Fibroblast of peridontal ligament (primary cell): ENCODE data around the gene SSTR5.

Experiments
- DNase-seq: peaks from one replicate; pipeline ENCODE4 v3.0.0-alpha.2; 2010; ENCODE audit errors: extremely low read depth

The SSTR5 gene

DNA sequence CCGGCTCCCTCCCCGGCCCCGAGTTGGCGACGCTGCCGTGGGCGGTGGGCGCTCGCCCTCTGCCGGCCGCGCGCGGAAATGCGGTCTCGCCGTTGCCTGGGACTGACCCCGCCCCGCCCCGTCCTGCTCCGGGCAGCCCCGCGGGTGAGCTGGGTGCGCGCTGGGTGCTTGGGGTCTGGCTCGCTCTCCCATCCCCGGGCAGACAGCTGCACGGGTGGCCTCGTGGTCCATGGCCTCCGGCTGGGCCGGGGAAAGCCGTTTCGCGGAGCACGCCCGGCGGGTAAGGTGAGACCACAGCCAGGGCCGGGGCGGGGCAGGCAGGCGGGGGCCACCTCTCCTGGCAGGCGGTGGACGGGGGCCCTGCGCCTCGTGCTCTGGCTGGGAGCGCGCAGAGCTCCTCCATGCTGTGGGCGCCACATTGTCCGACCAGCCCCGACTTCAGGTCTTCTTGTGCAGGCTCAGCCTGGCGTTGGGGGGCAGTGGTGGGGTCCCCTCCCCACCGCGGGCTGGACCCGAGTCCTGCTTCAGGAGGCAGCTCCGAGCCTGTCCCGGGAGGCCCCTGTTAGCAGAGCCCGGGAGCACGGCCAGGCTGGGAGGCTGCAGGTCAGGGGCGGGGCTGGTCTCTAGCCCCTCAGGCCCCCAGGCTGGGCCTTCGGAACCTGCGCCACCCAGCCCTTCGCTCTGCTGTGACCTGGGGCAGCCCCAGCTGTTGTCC lies 30.5 kb downstream of the SSTR5 start:
- no peak for DNase-seq

DNA sequence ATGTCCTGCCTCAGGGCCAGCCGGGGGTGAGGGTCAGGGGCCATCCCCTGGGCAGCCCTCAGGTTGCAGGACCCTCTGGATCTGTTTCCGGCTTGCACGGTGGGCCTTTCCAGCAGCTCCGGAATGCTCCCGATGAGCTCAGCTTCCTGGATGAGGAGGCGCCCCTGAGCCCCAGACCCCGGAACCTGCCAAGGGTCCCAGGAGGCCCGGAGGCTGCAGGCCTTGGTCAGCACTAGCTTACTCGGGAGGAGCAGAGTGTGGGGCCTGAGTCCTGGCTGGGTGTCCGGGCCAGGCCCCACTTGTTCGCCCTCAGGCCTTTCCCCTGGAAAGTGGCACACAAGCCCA lies 31.1 kb downstream of the SSTR5 start:
- DNase-seq, result no peak

DNA sequence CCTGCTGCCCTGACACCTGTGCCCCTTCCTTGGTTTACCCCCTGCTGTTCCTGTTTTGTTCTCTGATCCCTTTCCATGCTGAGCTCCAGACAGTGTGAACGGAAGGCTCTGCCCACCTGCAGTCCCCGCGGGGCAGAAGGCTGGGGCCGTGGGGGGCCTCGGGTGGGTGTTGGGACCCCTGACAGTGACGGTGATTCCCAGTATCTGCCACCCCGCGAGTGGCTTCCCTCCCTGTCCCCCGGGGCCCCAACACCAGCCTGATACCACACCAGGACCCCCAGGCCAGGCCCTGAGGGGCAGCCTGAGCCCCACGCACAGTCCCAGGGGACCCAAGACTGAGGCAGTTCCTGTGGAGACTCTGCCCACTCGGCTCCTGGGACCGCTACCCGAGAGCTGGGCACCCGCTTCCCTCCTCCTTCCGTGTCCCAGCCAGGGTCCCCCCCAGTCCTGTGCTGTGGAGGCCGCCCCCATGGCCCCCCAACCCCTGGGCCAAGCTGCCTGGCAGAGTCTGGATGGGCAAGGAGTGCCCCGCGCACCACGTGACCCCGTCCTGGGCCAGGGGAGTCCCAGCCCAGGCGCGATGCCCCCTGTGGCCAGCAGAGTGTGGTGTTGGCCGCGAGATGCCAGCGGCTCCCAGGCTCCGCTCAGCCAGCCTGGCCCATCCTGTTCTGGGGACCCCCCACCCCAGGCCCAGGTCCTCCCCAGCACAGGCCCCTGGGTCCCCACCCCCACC lies 33.5 kb downstream of the SSTR5 start:
- peak; percentile 23 for DNase-seq

DNA sequence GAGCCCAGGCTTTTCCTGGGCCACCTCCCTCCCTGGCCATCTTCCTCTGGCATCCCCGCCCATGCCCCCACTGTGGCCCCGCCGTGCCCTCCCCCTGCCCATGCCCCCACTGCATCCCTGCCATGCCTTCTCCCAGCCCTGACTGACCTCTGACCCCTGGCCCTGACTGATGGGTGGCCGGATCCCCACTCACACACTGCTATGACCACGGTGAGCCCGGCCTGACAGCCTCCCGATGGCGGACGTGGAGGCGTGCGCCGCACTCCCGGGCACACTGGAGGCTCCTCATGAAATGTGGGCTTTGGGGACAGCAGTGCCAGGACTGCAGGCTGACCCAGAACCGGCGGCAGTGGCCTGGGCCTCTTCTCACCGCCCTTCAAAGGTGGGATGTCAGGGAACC lies 34.1 kb downstream of the SSTR5 start:
- no peak for DNase-seq

DNA sequence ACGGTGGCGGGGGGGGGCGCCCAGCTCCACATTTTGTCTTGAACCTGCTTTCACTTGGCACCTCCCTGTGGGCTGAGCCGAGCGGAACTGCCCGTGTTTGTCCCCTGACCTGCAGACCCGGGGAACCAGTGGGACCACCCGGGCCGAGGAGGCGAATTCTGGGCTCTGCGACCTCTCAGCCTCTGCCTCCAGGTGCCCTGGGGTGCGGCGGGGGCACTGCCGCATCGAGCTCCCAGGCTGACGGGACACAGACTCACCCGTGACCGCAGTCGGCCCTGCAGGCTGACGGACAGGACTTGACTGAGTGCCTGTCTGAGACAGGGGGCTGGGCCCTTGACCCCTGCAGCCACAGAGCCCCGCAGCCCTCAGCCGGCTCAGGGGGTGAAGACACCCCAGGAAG lies 34.6 kb downstream of the SSTR5 start:
- no peak for DNase-seq

DNA sequence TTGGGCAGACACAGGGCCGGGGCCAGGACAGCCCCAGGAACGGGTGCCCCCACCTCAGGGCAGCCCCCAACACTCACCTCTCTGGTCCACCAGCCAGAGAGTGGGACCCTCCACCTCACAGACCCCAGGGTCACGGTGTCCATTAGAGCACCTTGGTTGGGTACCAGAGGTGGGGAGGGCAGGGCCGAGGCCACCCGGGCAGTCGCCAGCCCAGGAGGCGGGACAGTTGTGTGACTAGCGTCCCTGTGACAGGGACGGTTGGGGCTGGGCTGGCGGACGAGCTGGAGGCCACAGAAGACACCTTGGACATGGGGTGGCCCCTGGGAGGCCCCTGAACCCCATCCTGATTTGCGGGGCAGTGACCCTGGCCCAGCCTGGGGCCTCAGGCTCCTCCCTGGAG lies 35.2 kb downstream of the SSTR5 start:
- no peak for DNase-seq

DNA sequence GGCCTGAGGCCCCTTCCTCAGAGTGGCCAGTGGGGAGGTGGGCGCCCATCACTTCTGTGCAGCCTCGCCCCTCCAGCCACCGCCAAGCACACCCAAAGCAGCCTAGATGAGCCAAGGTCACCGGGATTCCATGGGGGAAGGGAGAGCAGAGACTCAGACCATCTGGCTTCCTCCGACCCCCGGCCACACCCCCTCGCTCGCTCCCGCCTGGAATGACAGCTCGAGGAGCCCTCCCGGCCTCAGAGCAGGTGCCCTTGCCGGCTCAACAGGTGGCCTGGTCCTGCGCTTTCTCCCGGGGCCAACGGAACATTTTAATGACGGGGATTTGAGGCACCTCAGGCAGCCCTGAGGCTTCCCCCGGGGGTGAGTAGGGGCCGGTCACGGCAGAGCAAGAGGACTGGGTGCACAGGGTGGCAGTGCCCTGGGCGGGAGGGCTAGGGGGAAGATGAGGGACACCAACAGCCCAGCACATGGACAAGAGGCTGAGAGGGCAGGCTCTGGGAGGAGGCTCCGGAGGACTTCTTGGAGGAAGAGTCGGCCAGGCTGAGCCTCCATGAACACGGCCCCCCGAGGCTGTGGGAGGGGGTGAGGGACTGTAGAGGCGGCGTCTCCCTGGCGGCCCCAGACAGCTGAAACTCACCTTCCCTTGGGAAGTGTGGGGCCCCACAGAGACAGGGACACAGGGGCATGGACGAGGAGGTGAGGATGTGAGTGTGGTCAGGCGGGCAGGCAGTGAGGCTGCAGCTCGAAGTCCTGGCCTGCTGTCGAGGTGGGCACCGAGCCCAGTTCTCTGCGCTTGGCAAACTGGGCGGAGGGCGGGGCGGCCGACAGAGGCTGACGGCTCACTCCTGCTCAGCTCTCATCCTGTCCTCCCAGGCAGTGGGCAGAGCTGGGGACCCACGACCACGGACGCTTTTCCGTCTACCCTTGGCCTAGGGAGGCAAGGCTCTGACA lies 36.0 kb downstream of the SSTR5 start:
- DNase-seq, result peak; percentile 22

DNA sequence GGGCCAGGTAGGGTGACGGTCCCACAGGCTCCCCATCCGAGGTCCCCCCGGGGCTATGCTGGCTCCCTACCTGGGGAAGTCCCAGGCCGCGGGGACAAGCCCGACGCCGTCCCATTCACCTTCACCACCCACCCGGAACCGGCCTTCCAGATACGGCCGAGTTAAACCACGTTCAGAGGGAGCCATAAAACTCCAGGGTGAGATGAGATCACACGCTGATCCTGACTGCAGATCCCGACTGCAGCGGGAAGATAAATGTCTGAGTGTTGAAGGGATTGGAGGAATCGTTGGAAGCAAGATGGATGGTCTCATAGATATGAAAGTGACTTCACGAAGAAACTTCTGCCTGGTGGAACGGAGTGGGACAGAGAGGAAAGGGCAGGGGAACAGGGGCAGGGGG lies 37.1 kb downstream of the SSTR5 start:
- no peak for DNase-seq

DNA sequence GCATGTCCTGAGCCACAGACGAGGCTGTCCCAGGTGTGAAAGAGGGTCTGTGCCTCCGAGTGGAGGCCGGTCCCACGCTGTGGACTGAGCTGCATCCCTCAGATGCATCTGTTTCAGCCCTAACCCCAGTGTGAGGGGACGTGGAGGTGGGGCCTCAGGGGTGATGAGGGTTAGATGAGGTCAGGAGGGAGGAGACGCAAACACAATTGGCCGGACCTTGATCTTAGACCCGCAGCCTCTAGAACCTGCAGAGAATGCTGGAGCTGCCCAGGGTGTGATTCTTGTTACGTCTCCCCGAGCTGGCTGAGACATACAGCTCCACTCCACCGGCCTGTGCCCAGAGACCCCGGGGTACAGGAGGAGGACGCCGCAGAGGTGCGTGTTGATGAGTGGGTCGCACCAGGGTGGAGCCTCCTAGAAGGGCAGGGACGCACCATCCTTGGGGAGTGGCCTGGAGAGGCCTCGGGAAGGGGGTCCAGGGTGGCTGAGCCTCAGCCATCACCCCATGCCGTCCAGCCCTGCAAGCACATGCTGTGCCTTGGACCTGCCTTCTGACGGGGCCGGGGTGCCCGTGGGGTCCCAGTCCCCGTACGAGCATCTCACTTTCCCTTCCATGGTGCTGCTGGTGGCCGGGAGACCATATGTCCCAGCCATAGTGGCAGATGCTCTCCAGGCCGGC lies 40.1 kb downstream of the SSTR5 start:
- DNase-seq, result no peak

DNA sequence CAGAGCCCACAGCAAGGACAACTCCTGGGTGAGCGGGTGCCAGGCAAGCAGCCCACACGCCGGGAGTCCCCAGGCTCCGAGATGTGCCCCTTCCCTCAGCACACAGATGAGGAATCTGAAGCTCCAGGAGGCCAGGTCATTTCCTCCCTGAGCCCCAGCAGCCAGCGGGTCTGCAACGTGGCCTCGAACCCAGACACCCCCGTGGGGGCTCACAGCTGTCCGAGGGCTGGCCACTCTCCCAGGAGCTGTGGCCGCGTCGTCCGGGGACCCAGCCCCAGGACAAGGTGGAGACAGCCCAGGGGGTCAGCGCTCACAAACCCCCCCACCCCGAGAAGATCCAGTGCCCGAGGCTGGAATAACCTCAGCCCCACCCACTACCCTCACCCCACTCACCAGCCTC lies 40.9 kb downstream of the SSTR5 start:
- DNase-seq, result no peak

DNA sequence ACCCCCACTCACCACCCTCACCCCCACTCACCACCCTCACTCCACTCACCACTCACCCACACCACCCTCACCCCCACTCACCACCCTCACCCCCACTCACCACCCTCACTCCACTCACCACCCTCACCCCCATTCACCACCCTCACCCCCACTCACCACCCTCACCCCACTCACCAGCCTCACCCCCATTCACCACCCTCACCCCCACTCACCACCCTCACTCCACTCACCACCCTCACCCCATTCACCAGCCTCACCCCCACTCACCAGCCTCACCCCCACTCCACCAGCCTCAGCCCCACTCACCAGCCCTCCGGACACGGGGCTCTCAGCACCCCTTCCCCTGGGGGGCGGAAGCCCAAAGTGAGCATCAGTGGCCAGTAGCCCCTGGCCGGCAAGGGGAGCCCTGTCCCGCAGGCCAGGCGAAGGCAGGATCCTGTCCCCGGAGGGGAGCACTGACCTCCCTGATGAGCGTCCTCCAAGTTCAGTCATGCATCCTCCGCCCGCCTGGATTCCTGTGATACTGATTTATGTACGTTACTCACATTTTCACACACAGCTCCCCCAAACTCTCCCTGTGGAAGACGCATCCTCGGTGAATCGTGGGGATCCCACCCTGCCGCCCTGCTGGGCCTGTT lies 41.5 kb downstream of the SSTR5 start:
- DNase-seq, result no peak

DNA sequence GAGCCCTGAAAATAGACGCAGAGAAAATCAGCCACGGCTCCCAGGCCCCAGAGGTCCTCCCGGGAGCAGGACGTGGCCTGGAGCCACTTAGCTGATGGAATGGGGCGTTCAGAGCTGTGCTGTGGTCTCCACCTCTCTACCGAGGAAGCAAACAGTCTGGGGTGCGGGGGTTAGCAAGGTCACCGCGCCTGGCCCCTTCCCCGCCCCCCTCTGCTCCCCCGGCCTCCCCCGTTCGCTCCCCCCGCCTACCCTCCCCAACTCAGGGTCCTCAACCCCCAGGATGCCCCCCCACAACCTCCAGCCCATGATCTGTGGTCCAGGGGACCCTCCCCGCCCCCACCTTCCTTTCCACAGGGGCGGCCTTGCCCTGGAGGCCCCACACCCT lies 44.1 kb downstream of the SSTR5 start:
- no peak for DNase-seq

DNA sequence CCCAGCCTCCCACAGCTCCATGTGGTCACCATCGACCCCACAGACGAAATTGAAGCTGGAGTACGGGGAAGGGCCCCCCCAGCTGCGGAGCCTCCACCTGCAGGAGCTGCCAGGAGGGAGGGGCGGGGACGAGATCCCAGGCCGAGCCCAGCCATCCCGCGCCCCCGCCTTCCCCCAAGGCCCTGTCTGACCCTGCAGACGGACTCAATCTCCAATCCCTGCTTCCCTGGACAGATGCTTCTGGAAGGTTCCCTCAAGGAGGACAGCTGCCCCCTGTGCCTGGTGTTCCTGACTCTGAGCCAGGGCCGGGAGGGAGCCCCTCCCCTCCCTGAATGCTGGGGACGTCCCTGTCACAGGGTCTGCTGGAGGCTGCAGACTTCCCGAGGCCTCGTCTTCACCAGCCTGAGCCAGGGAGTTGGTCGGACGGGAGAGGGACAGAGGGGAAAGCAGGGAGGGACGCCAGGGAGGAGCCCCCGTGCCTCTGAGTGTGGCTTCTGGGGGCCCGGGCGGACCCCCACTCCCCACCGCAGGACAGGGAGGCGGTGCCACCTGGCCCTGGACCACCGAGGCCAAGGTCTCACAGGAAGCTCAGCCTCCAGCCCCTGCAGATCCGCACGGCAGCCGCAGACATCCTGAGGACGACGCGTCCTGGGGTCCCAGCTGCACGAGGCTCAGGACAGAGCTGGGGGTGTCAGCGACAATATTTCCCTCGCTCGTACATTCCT lies 44.8 kb downstream of the SSTR5 start:
- no peak for DNase-seq

DNA sequence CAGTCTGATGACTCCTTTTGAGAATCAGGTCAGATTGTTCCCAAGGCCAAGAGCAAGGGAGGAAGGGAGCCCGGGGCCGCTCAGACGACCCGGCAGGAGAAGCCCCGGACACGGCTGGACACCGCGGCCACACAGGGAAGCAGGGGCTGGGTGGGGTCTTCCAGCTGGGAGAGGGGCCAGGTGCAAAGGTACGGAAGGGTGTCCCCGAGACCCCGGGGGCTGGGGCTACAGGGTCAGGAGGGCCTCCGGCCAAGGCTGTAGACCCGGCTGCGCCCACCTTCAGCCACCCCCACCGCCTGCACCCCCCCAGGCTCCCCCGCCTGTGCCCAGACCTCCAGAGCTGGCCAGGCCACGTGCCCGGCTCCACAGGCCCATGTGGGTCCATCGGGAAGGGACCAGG lies 45.4 kb downstream of the SSTR5 start:
- no peak for DNase-seq

DNA sequence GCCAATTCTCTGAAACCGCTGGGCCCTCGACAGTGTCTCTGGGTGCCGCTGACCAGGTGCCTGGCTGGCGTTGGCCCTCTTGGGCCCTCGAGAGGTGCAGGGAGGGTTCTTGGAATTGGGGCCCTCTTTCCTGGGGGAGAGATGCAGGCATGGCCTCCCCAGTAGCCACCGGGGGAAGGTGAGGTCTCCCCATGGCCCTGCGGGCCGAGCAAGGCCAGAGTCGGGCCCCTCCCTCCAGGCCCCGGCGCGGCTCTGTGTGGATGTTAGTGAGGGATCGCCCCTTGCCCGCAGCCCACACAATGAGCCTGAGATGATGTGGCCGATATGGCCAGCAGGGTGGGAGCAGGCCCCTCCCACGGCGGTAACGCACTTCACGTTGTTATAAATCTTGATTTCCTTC lies 46.6 kb downstream of the SSTR5 start:
- DNase-seq, result no peak

DNA sequence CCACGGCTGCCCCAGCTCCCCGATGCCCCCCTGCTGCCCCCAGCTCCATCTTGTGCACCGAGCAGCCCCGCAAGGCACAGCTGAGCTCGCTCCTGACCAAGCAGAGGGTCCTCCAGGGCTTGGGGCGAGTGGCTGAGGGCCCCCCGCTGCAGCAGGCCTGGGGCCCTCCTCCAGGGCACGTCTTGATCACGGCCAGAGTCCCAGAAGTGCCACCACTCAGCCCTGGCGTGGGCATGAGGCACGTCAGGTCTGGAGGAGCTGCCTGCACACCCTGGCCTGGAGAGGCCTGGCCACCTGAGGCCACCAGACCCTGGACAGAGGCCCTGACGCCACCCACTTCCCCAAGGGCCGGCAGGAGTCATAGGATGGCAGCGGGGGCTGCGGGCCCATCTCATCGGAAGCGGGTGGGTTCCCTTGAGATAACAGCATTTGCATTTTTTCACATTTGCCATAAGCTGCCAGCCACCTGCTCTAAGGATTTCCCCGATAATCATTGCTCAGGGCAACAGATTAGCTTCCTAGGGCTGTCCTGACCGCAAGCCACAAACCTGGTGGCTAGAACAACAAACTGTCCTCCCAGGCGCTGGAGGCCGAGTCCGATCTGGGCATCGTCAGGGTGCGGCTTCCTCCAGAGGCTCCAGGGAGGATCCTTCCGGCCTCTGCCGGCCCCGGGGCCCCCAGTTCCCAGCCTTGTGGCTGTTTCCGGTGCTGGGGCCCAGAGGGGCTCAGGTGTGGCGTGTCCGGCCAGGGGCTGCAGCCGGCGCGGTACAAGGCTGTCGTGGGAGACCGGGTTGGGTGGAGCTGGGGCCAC lies 47.4 kb downstream of the SSTR5 start:
- no peak for DNase-seq

DNA sequence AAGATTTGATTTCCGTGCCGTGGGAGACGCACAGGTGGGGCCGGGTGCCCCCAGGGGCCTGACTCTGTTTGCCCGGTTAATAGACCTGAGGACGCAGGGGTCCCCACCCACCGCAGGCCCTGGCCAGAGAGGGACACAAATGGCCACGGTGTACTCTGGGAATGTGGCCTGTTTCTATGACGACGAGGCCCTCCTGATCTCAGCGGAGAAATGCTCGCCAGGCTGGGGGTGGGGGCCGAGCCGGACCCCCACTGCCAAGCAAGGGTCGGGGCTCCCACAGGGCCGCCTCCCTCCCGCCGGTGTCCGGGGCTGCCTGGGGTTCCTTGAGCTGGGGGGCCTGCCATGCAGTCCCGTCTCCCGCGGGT lies 48.0 kb downstream of the SSTR5 start:
- no peak for DNase-seq

DNA sequence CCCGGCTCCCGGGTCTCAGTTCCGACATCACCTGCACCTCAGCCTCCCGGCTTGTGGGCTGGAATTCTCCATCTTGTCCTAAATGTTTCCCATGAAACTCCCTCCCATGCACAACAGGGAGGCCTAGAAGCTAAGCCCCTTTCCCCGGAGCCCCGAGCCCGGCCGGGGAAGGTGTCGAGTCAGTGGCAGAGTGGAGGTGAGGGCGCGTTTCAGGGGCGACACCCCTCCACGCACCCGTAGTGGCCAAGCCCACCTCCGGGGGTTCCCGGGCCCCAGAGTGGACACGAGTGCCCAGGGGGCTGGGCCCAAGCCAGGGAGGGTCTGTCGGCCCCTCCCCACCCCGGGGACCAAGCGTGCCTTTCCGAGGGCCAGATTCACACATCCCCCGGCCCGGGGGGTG lies 48.5 kb downstream of the SSTR5 start:
- DNase-seq, result no peak

DNA sequence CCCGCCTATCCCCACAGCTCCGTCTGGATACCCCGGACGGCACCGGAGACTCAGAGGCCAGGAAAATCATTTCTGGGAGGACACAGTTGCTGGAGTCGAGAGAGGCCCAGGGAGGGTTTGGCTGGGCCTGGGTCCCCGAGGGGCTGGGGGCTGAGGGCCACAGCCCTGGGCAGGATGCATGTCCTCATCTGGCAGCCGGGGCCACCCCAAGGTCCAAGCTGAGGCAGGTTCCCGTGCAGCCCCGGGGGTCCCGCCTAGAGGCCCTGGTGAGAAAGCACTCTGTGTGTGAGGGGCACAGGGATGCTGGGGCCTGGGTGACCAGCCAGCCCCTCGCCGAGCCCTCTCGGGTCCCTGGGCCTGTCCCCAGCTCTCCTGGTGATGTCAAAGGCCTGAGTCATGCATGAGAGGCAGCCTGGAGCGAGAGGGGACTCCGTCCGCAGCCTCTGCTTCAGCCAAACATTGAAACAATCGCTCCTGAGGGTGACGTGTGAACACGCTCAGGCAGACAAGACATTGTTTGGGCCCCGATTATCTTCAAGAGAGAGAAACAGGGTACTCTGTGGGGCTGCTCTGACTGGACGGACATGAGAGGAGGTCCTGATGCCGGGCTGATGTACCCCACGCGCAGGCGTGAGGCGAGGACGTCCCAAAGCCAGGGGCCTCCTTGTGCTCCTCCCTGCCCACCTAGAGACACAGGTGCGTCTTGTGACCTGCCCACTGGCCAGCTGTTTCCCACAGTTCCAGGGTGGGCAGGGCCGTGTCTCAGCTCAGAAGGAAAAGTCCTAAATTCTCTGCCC lies 49.3 kb downstream of the SSTR5 start:
- no peak for DNase-seq
